Activated T-helper 2 cell treated with anti-CD3 and anti-CD28 coated beads, Interferon-gamma antibody, Interleukin-2, Interleukin-4, amounts not matched to agents 10 μg/mL and 5 μg/mL and 100 μg/mL, durations not matched to agents 14 hours and 24 hours and 36 hours (primary cell): Measurements from ENCODE around the gene CSK. TPM values are rescaled to one million over a fixed set of nuclear protein-coding genes. Genes with fewer than 3 reads are reported as not detected.

ENCODE experiments used
- total RNA-seq: library from RNA; stranded (reverse); gene quantifications from 2 replicates; pipeline ENCODE4 v1.2.3, GENCODE V29; 2022

CSK gene
- total RNA-seq, 1 donor from 2014 or later = 266 TPM

Other genes starting within 250 kb of the CSK start
- gene ARID3B, start 240.9 kb upstream of the CSK start, total RNA-seq = 35.6 and 41.2 TPM in 2 replicates
- 119 and 122 TPM in 2 replicates for gene CLK3, start 166.2 kb upstream of the CSK start, total RNA-seq
- 49.3 and 54.8 TPM in 2 replicates for gene EDC3, start 86.1 kb upstream of the CSK start, total RNA-seq
- gene CYP1A1, start 56.6 kb upstream of the CSK start, total RNA-seq = 0.37 and 0.48 TPM in 2 replicates
- gene CYP1A2, start 33.2 kb upstream of the CSK start, total RNA-seq = not detected in 2 replicates
- gene LMAN1L, start 30.8 kb downstream of the CSK start, total RNA-seq = 0.32 TPM in 1 of 2 replicates, not detected in the other
- 0.16 TPM in 1 of 2 replicates, not detected in the other for gene CPLX3, start 44.5 kb downstream of the CSK start, total RNA-seq
- 45.5 and 47.7 TPM in 2 replicates for gene ULK3, start 61.1 kb downstream of the CSK start, total RNA-seq
- 85.0 and 90.6 TPM in 2 replicates for gene SCAMP2, start 91.3 kb downstream of the CSK start, total RNA-seq
- gene MPI, start 108.0 kb downstream of the CSK start, total RNA-seq = 66.3 and 71.6 TPM in 2 replicates
- 82.1 and 95.2 TPM in 2 replicates for gene FAM219B, start 124.8 kb downstream of the CSK start, total RNA-seq
- gene COX5A, start 156.0 kb downstream of the CSK start, total RNA-seq = 311 and 333 TPM in 2 replicates
- gene RPP25, start 174.7 kb downstream of the CSK start, total RNA-seq = 13.1 and 14.2 TPM in 2 replicates
- 0.89 and 0.99 TPM in 2 replicates for gene SCAMP5, start 213.5 kb downstream of the CSK start, total RNA-seq
- 28.4 and 31.0 TPM in 2 replicates for gene PPCDC, start 241.5 kb downstream of the CSK start, total RNA-seq